Ascending aorta (tissue), 2 donors: ENCODE results near the gene TMEM247. TPM values are rescaled to one million over a fixed set of nuclear protein-coding genes. Genes with fewer than 3 reads are reported as not detected.

Source experiments
- DNase-seq, 2 donors: peaks; one replicate each; pipeline ENCODE4 v3.0.0-alpha.2; 2019; ENCODE audit warnings: low spot score in 2 of 2
- H3K27ac ChIP-seq, 2 donors: fragments of 200-600 bp; sonication (generic); one replicate each; pipeline ENCODE4 v1.5.1; 2016 to 2017; ENCODE audit warnings: mild to moderate bottlenecking in 1 of 2
- H3K27me3 ChIP-seq: fragments of 200-600 bp; sonication (generic); one replicate; pipeline ENCODE4 v1.5.1; 2017
- H3K36me3 ChIP-seq, 2 donors: fragments of 200-600 bp; sonication (generic); one replicate each; pipeline ENCODE4 v1.5.1; 2016
- H3K4me1 ChIP-seq, 2 donors: fragments of 200-600 bp; sonication (generic); one replicate each; pipeline ENCODE4 v1.5.1; 2016 to 2017; ENCODE audit warnings: mild to moderate bottlenecking in 1 of 2
- H3K4me3 ChIP-seq, 2 donors: fragments of 200-600 bp; sonication (generic); one replicate each; pipeline ENCODE4 v1.5.1; 2016 to 2017; ENCODE audit warnings: mild to moderate bottlenecking in 1 of 2
- H3K9me3 ChIP-seq, 2 donors: fragments of 200-600 bp; sonication (generic); one replicate each; pipeline ENCODE4 v1.5.1; 2016
- CTCF ChIP-seq, 3 experiments: fragments of 200-600 bp in 2 of 3; fragments of 450-650 bp in 1 of 3; sonication (generic) in 2 of 3; IDR thresholded peaks; one replicate each; pipeline ENCODE4 v1.5.1; 2016 to 2019; ENCODE audit warnings: antibody characterized with exemption in 3 of 3, mild to moderate bottlenecking in 1 of 3, moderate library complexity in 1 of 3
- intact Hi-C: fragments of 100-400 bp; cut with DNase I; formaldehyde crosslinking; loops from one replicate; pipeline ENCODE4 v1.15.1; 2023
- total RNA-seq: library from RNA; depleted of rRNA; stranded (reverse); fragments of >200 nt; gene quantifications from one replicate; pipeline ENCODE4 v1.1.0, GENCODE V29; 2016

The TMEM247 gene
- total RNA-seq, 1 donor from 2014 or later, result not detected

- Histone ChIP-seq H3K4me3 (no peak overlapping the region), H3K36me3 (no peaks in the 10 kb centered on the region), H3K27me3 (no peaks in the 10 kb centered on the region), H3K9me3 (no peaks in the 10 kb centered on the region), H3K4me1 (no peaks in the 10 kb centered on the region), H3K27ac (no peak overlapping the region)
- no peak for DNase-seq
- intact Hi-C loops, result no loop called here
- TF ChIP-seq CTCF (IDR thresholded peaks at IDR 0.05), result no peak
Observed at GRCh38 chr2:46435353-46435752, 44.0 kb upstream of the TMEM247 start.

GRCh38 chr2:46435796-46436360 is 43.5 kb upstream of the TMEM247 start:
- intact Hi-C loops, result no loop called here
- no peak for DNase-seq
- Histone ChIP-seq H3K36me3 (no peaks in the 10 kb centered on the region), H3K4me1 (no peaks in the 10 kb centered on the region), H3K27ac (no peak overlapping the region), H3K27me3 (no peaks in the 10 kb centered on the region), H3K9me3 (no peaks in the 10 kb centered on the region), H3K4me3 (no peak overlapping the region)
- no peak for TF ChIP-seq CTCF (IDR thresholded peaks at IDR 0.05)

GRCh38 chr2:46436800-46437199 is 42.6 kb upstream of the TMEM247 start:
- Histone ChIP-seq H3K36me3 (no peaks in the 10 kb centered on the region), H3K9me3 (no peaks in the 10 kb centered on the region), H3K4me3 (no peak overlapping the region), H3K27ac (no peak overlapping the region), H3K4me1 (no peaks in the 10 kb centered on the region), H3K27me3 (no peaks in the 10 kb centered on the region)
- DNase-seq, result no peak
- intact Hi-C loops, result no loop called here
- TF ChIP-seq CTCF (IDR thresholded peaks at IDR 0.05), result no peak

- Histone ChIP-seq H3K9me3 (no peaks in the 10 kb centered on the region), H3K4me1 (no peaks in the 10 kb centered on the region), H3K36me3 (no peaks in the 10 kb centered on the region), H3K4me3 (no peak overlapping the region), H3K27me3 (no peaks in the 10 kb centered on the region), H3K27ac (no peak overlapping the region)
- intact Hi-C loops, result no loop called here
- no peak for TF ChIP-seq CTCF (IDR thresholded peaks at IDR 0.05)
- DNase-seq, result no peak
Observed at GRCh38 chr2:46438102-46438501, 41.3 kb upstream of the TMEM247 start.

- Histone ChIP-seq H3K27ac (no peak overlapping the region), H3K4me1 (no peaks in the 10 kb centered on the region), H3K4me3 (no peak overlapping the region), H3K9me3 (no peaks in the 10 kb centered on the region), H3K36me3 (no peaks in the 10 kb centered on the region), H3K27me3 (no peaks in the 10 kb centered on the region)
- intact Hi-C loops, result no loop called here
- DNase-seq, result no peak
- TF ChIP-seq CTCF (IDR thresholded peaks at IDR 0.05), result no peak
Observed at GRCh38 chr2:46438794-46439193, 40.6 kb upstream of the TMEM247 start.

- no peak overlapping the region for H3K27ac ChIP-seq
- no peaks in the 10 kb centered on the region for H3K4me1 ChIP-seq
- H3K4me3 ChIP-seq, result no peak overlapping the region
- H3K36me3 ChIP-seq, result no peaks in the 10 kb centered on the region
- TF ChIP-seq CTCF (IDR thresholded peaks at IDR 0.05), result no peak
- no peaks in the 10 kb centered on the region for H3K9me3 ChIP-seq
- no peaks in the 10 kb centered on the region for H3K27me3 ChIP-seq
- no peak for DNase-seq
- intact Hi-C loops, result no loop called here
Observed at GRCh38 chr2:46439582-46439981, 39.8 kb upstream of the TMEM247 start.
